Osteocyte (in vitro differentiated cells): ENCODE results near the gene ABCA6. TPM values are rescaled to one million over a fixed set of nuclear protein-coding genes. Genes with fewer than 3 reads are reported as not detected.

ENCODE experiments used
- DNase-seq: peaks from one replicate; pipeline ENCODE4 v3.0.0; 2021; ENCODE audit warnings: mixed read lengths; ENCODE audit not compliant: unreplicated experiment; ENCODE audit errors: extremely low spot score
- H3K27ac Mint-ChIP-seq: one replicate; pipeline ENCODE4 v1.8.0; 2021; ENCODE audit warnings: mild to moderate bottlenecking, mixed read lengths; ENCODE audit not compliant: unreplicated experiment
- H3K27me3 Mint-ChIP-seq: one replicate; pipeline ENCODE4 v1.8.0; 2021; ENCODE audit warnings: mixed read lengths; ENCODE audit not compliant: unreplicated experiment
- H3K36me3 Mint-ChIP-seq: one replicate; pipeline ENCODE4 v1.8.0; 2021; ENCODE audit warnings: mixed read lengths; ENCODE audit not compliant: unreplicated experiment
- H3K4me1 Mint-ChIP-seq: one replicate; pipeline ENCODE4 v1.8.0; 2021; ENCODE audit warnings: mixed read lengths; ENCODE audit not compliant: unreplicated experiment
- H3K4me3 Mint-ChIP-seq: one replicate; pipeline ENCODE4 v1.8.0; 2021; ENCODE audit warnings: mild to moderate bottlenecking, moderate library complexity, mixed read lengths; ENCODE audit not compliant: unreplicated experiment
- H3K9me3 Mint-ChIP-seq: one replicate; pipeline ENCODE4 v1.8.0; 2021; ENCODE audit warnings: mixed read lengths; ENCODE audit not compliant: unreplicated experiment
- total RNA-seq: library from RNA; stranded (reverse); gene quantifications from 2 replicates; pipeline ENCODE4 v1.2.1, GENCODE V29; 2021
- TF ChIP-seq, protein P1 (sequence below): fragments of 200-600 bp; sonication (generic); IDR thresholded peaks from 2 replicates; pipeline ENCODE4 v1.5.0; 2021; ENCODE audit warnings: antibody characterized with exemption, mild to moderate bottlenecking, moderate library complexity

ABCA6 gene
- total RNA-seq, 1 donor from 2014 or later = 1.2 TPM

DNA sequence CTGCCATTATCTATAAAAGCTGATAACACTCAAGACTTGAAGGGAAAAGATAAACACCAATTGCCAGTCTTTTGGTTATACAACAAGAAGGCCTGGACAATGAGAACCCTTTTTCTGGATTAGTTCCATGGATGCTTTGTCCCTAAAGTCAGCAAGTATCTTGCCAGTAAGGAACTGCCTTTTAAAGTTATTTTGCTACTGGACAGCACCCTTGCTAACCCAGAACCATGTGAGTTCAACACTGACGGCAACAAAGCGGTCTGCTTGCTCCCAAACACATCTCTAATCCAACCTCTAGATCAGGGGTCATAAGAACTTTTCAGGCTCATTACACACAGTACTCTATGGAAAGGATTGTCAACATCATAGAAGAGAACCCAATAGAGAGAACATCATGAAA is 25.3 kb upstream of the ABCA6 start:
- H3K27ac Mint-ChIP-seq = no peak overlapping the region
- H3K4me1 Mint-ChIP-seq = no peaks in the 10 kb centered on the region
- DNase-seq = no peak
- TF ChIP-seq, protein P1, sequence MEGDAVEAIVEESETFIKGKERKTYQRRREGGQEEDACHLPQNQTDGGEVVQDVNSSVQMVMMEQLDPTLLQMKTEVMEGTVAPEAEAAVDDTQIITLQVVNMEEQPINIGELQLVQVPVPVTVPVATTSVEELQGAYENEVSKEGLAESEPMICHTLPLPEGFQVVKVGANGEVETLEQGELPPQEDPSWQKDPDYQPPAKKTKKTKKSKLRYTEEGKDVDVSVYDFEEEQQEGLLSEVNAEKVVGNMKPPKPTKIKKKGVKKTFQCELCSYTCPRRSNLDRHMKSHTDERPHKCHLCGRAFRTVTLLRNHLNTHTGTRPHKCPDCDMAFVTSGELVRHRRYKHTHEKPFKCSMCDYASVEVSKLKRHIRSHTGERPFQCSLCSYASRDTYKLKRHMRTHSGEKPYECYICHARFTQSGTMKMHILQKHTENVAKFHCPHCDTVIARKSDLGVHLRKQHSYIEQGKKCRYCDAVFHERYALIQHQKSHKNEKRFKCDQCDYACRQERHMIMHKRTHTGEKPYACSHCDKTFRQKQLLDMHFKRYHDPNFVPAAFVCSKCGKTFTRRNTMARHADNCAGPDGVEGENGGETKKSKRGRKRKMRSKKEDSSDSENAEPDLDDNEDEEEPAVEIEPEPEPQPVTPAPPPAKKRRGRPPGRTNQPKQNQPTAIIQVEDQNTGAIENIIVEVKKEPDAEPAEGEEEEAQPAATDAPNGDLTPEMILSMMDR = no peak
- H3K36me3 Mint-ChIP-seq = peaks cover 3% of the 10 kb centered on the region
- H3K27me3 Mint-ChIP-seq = no peaks in the 10 kb centered on the region
- H3K9me3 Mint-ChIP-seq = peaks cover 12% of the 10 kb centered on the region
- no peak overlapping the region for H3K4me3 Mint-ChIP-seq

DNA sequence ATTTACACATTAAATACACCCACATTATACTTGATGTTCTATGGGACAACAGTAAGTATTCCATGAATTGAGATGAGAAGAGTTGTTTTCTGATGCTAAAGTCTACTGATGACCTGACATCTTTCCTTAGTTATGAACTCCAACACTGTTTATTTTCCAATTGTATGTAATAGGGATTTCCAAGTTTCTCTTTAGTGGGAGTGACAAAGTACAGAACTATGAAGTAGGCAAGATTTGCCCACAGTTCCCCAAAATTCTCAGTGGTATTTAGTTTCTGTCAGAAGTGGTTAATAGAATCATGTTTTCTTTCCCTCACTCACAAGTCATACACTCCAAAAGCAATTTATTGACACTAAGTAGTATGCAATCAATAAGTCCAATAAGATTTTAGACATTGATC is 22.5 kb upstream of the ABCA6 start:
- no peaks in the 10 kb centered on the region for H3K36me3 Mint-ChIP-seq
- no peaks in the 10 kb centered on the region for H3K27me3 Mint-ChIP-seq
- H3K27ac Mint-ChIP-seq = no peak overlapping the region
- no peak overlapping the region for H3K4me3 Mint-ChIP-seq
- TF ChIP-seq, protein P1 = no peak
- DNase-seq = no peak
- no peaks in the 10 kb centered on the region for H3K4me1 Mint-ChIP-seq
- peaks cover under 1% of the 10 kb centered on the region for H3K9me3 Mint-ChIP-seq

DNA sequence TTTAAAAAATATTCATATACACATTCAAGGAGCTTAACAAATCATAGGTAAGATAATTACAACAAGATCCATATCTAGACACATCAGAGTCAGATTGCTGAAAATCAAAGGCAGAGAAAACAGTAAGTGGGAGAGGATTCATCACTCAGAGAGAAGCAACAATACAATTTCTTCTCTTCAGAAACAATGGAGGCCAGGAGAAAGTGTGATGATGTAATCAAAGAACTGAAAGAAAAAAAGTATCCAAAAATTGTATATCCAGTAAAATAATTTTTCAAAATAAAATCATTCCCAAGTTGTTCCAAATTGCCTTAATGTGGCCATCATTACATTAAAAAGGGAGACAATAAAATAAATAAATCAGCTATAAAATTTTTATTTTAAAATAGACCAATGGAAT is 17.7 kb upstream of the ABCA6 start:
- Mint-ChIP-seq H3K27ac (no peak overlapping the region), H3K4me1 (no peaks in the 10 kb centered on the region), H3K27me3 (no peaks in the 10 kb centered on the region), H3K9me3 (no peaks in the 10 kb centered on the region), H3K4me3 (no peak overlapping the region), H3K36me3 (no peaks in the 10 kb centered on the region)
- no peak for DNase-seq
- TF ChIP-seq, protein P1 = no peak

DNA sequence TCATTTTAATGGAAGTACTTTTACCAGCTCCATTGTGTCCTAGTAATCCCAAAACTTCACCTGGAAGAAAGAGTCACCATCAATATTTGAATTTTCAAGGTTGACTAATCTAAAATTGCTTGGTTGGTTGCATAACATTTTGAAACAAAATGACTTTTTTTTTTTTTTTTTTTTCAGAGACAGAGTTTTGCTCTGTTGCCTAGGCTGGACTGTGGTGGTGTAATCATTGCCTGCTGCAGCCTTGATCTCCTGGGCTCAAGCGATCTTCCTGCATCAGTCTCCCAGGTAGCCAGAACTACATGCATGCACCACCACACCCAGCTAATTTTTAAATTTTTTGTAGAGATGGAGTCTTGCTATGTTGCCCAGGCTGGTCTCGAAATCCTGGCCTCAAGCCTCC is 12.6 kb upstream of the ABCA6 start:
- H3K4me3 Mint-ChIP-seq = no peak overlapping the region

DNA sequence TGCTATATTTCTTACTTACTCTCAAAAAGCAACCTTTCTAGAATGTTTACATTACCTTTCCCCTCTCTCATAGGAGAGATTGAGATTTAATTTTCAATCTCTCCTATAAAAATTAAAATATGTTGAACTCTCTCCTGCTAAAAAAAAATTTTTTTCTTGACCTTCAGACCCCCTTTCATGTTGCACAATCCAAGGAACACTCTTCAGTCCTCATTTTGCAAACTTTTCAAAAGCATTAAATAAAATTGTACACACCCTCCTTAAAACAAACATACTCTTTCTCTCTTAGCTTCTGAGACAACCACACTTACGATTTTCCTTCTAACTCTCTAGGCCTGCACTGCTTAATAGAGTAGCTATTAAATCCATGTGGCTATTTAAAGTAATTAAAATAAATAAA is 8.6 kb upstream of the ABCA6 start:
- H3K4me3 Mint-ChIP-seq = no peak overlapping the region
- no peaks in the 10 kb centered on the region for H3K36me3 Mint-ChIP-seq
- DNase-seq = no peak
- TF ChIP-seq, protein P1 = no peak
- H3K27ac Mint-ChIP-seq = no peak overlapping the region
- peaks cover 9% of the 10 kb centered on the region for H3K4me1 Mint-ChIP-seq
- no peaks in the 10 kb centered on the region for H3K27me3 Mint-ChIP-seq
- no peaks in the 10 kb centered on the region for H3K9me3 Mint-ChIP-seq

More for the DNA sequence above, 12.6 kb upstream of the ABCA6 start:
- Mint-ChIP-seq H3K36me3 (no peaks in the 10 kb centered on the region), H3K27ac (no peak overlapping the region), H3K4me1 (peaks cover 7% of the 10 kb centered on the region), H3K9me3 (no peaks in the 10 kb centered on the region), H3K27me3 (no peaks in the 10 kb centered on the region)
- TF ChIP-seq, protein P1 = no peak
- DNase-seq = no peak
